Upper lobe of left lung (tissue), 6 donors: ENCODE results near the gene ZNF483. TPM values are rescaled to one million over a fixed set of nuclear protein-coding genes. Genes with fewer than 3 reads are reported as not detected.
"Not testable (repeated sequence)": the region's sequence is repeated elsewhere in the genome, so short reads cannot be mapped to it uniquely, and the experiment has no call there.

ENCODE experiments used
- ATAC-seq, 2 donors: fragments of 200-7000 bp; cut with Tn5 transposase; one replicate each; pipeline ENCODE4 v1.9.1; 2022; ENCODE audit warnings: mild to moderate bottlenecking in 2 of 2, moderate library complexity in 2 of 2; ENCODE audit not compliant: low FRiP score in 2 of 2
- DNase-seq, 2 donors: peaks; one replicate each; pipeline ENCODE4 v3.0.0-alpha.2; 2019 to 2020
- H3K27ac ChIP-seq, 4 donors: fragments of 200-600 bp; sonication (generic); one replicate each; pipeline ENCODE4 v1.5.1; 2016 to 2019
- H3K27me3 ChIP-seq, 4 donors: fragments of 200-600 bp; sonication (generic); one replicate each; pipeline ENCODE4 v1.5.1; 2017 to 2019
- H3K36me3 ChIP-seq, 4 donors: fragments of 200-600 bp; sonication (generic); one replicate each; pipeline ENCODE4 v1.5.1; 2016 to 2019
- H3K4me1 ChIP-seq, 4 donors: fragments of 200-600 bp; sonication (generic); one replicate each; pipeline ENCODE4 v1.5.1; 2018 to 2019
- H3K4me3 ChIP-seq, 4 donors: fragments of 200-600 bp; sonication (generic); one replicate each; pipeline ENCODE4 v1.5.1; 2017 to 2019; ENCODE audit warnings: mild to moderate bottlenecking in 2 of 4, moderate library complexity in 1 of 4
- H3K9me3 ChIP-seq, 4 donors: fragments of 200-600 bp; sonication (generic); one replicate each; pipeline ENCODE4 v1.5.1; 2018 to 2019
- CTCF ChIP-seq, 6 experiments: fragments of 450-650 bp in 4 of 6; fragments of 200-600 bp in 2 of 6; sonication (generic) in 2 of 6; IDR thresholded peaks; one replicate each; pipeline ENCODE4 v1.5.1; 2016 to 2019; ENCODE audit warnings: antibody characterized with exemption in 6 of 6
- EP300 ChIP-seq, 4 donors: sonication (generic); formaldehyde crosslinking; IDR thresholded peaks; one replicate each; pipeline ENCODE4 v1.5.1; 2017; ENCODE audit warnings: antibody characterized with exemption in 4 of 4, control low read depth in 2 of 4
- POLR2A ChIP-seq, 4 donors: fragments of 450-650 bp; IDR thresholded peaks; one replicate each; pipeline ENCODE4 v1.5.1; 2016 to 2017; ENCODE audit warnings: antibody characterized with exemption in 4 of 4, mild to moderate bottlenecking in 2 of 4
- POLR2AphosphoS5 ChIP-seq, 2 donors: sonication (generic); formaldehyde crosslinking; IDR thresholded peaks; one replicate each; pipeline ENCODE4 v1.5.1; 2017; ENCODE audit warnings: antibody characterized with exemption in 2 of 2
- WGBS, 2 donors: methylation state at CpG; one replicate each; pipeline ENCODE4 v1.1.5; 2017 to 2018; 5-methylcytosine and 5-hydroxymethylcytosine counted together
- total RNA-seq, 6 donors: library from RNA; depleted of rRNA in 4 of 6; stranded (reverse); fragments of >200 nt in 4 of 6; gene quantifications; one replicate each; pipeline versions ENCODE4 v1.1.0 to v1.2.1, GENCODE V29; 2016 to 2021
- donor health status: DM: no; HTN: no; CAD: no; lungs with moderate emphysema.
- donor health status: DM: no; HTN: yes; CAD: no; lungs with severe emphysema.

The ZNF483 gene
- total RNA-seq, 6 donors from 2014 or later, result 4.0 to 22.0 (median 7.4) TPM

GRCh38 chr9:111533099-111533790, 8.3 kb downstream of the ZNF483 start:
- 88 to 93% methylated on average over 5 of the region's 5 CpGs for WGBS, 2 donors
- peaks cover 0 to 37% (median 20%) of the 10 kb centered on the region in 4 donors for H3K36me3 ChIP-seq

GRCh38 chr9:111542497-111543254, 17.7 kb downstream of the ZNF483 start:
- H3K36me3 ChIP-seq, result peaks cover 0 to 15% (median 9%) of the 10 kb centered on the region in 4 donors

More at GRCh38 chr9:111533099-111533790, 8.3 kb downstream of the ZNF483 start:
- Histone ChIP-seq H3K4me1 (no peaks in the 10 kb centered on the region), H3K9me3 (peaks cover 13 to 41% (median 40%) of the 10 kb centered on the region in 4 donors), H3K4me3 (no peak overlapping the region), H3K27ac (no peak overlapping the region), H3K27me3 (no peaks in the 10 kb centered on the region)
- no peak for TF ChIP-seq POLR2A (IDR thresholded peaks at IDR 0.05)
- no peak for TF ChIP-seq CTCF (IDR thresholded peaks at IDR 0.05)
- TF ChIP-seq POLR2AphosphoS5 (IDR thresholded peaks at IDR 0.05), result no peak
- TF ChIP-seq EP300 (IDR thresholded peaks at IDR 0.05), result no peak
- no peak for DNase-seq
- no peak for ATAC-seq

GRCh38 chr9:111548623-111549022, 23.6 kb downstream of the ZNF483 start:
- Histone ChIP-seq H3K27ac (no peak overlapping the region), H3K9me3 (peaks cover 66 to 84% (median 76%) of the 10 kb centered on the region in 4 donors), H3K27me3 (no peaks in the 10 kb centered on the region), H3K36me3 (no peaks in the 10 kb centered on the region), H3K4me3 (no peak overlapping the region), H3K4me1 (no peaks in the 10 kb centered on the region)
- ATAC-seq, result no peak
- DNase-seq, result no peak
- 91 to 99% methylated on average over 2 of the region's 2 CpGs for WGBS, 2 donors
- no peak for TF ChIP-seq POLR2AphosphoS5 (IDR thresholded peaks at IDR 0.05)
- no peak for TF ChIP-seq EP300 (IDR thresholded peaks at IDR 0.05)
- no peak for TF ChIP-seq CTCF (IDR thresholded peaks at IDR 0.05)
- TF ChIP-seq POLR2A (IDR thresholded peaks at IDR 0.05), result no peak

More at GRCh38 chr9:111542497-111543254, 17.7 kb downstream of the ZNF483 start:
- Histone ChIP-seq H3K9me3 (peaks cover 89 to 99% (median 93%) of the 10 kb centered on the region in 4 donors), H3K4me1 (no peaks in the 10 kb centered on the region), H3K27ac (no peak overlapping the region), H3K4me3 (no peak overlapping the region), H3K27me3 (no peaks in the 10 kb centered on the region)
- DNase-seq, result no peak
- WGBS, 2 donors, result 95 to 98% methylated on average over 11 of the region's 11 CpGs
- no peak for ATAC-seq
- TF ChIP-seq CTCF (IDR thresholded peaks at IDR 0.05) (no peak), POLR2A (IDR thresholded peaks at IDR 0.05) (no peak), EP300 (IDR thresholded peaks at IDR 0.05) (no peak), POLR2AphosphoS5 (IDR thresholded peaks at IDR 0.05) (no peak)

- not testable (repeated sequence) for H3K27me3 ChIP-seq, ATAC-seq, H3K27ac ChIP-seq, H3K36me3 ChIP-seq, H3K4me1 ChIP-seq, DNase-seq, H3K4me3 ChIP-seq
- 82 to 87% methylated on average over 2 of the region's 2 CpGs for WGBS, 2 donors
- peaks cover 3 to 51% (median 46%) of the 10 kb centered on the region in 4 donors for H3K9me3 ChIP-seq
Measured at GRCh38 chr9:111555425-111555824, 30.4 kb downstream of the ZNF483 start.

GRCh38 chr9:111559000-111559610, 34.1 kb downstream of the ZNF483 start:
- DNase-seq (no peak), ATAC-seq (no peak)
- TF ChIP-seq EP300 (IDR thresholded peaks at IDR 0.05) (no peak), POLR2AphosphoS5 (IDR thresholded peaks at IDR 0.05) (no peak), CTCF (IDR thresholded peaks at IDR 0.05) (no peak), POLR2A (IDR thresholded peaks at IDR 0.05) (no peak)
- Histone ChIP-seq H3K9me3 (peaks cover 0 to 32% (median 29%) of the 10 kb centered on the region in 4 donors), H3K4me3 (no peak overlapping the region), H3K27me3 (no peaks in the 10 kb centered on the region), H3K36me3 (peaks cover 4 to 20% (median 15%) of the 10 kb centered on the region in 4 donors), H3K4me1 (no peaks in the 10 kb centered on the region), H3K27ac (no peak overlapping the region)
- 87 to 89% methylated on average over 7 of the region's 7 CpGs for WGBS, 2 donors
